Measurements from ENCODE around the gene RNF44. TPM values are rescaled to one million over a fixed set of nuclear protein-coding genes. Genes with fewer than 3 reads are reported as not detected.
A peak's percentile ranks its signal among the peaks of the same experiment; 100 is the strongest.

RNF44 gene
- total and polyA plus RNA-seq, 2 experiments from 2014 or later = 2.1 to 2.9 TPM

DNA sequence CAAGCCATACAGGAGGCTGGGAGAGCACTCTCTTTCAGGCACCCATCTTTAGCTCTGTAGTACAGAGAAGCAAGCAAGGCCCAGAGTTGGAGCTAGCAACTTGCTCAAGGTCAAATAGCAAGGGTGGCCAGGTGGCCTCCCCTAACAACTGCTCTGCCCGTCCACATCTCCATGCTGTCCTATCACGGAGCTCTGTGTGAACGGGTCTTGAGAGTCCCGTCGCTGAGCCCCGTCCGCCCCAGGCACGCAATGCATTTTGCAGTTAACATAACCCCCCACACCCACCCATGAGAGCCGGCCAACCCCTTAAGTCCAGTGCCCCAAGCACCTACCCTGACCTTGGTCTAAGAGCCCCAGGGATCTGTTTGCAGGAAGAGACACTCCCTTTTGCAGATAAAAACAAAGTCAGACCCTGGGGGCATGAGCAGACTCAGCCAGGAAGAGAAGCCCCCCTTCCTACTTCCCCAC lies 1.5 kb downstream of the RNF44 start:
- Histone ChIP-seq H3K4me2 (ENCODE audit: unreplicated experiment) (peak overlapping the region; percentile 84), H3K79me2 (ENCODE audit: insufficient read depth) (peaks cover 38% of the 10 kb centered on the region), H2AFZ (peak overlapping the region; percentile 98), H3K27ac (peak overlapping the region; percentile 90), H3K9me3 (ENCODE audit: low read depth) (no peaks in the 10 kb centered on the region), H3K4me3 (peak overlapping the region; percentile 98), H3F3A (ENCODE audit: insufficient read depth) (peaks cover 11% of the 10 kb centered on the region), H3K9me2 (ENCODE audit: insufficient read depth) (no peaks in the 10 kb centered on the region), H3K27me3 (replicated peaks; ENCODE audit: insufficient read depth) (no peaks in the 10 kb centered on the region), H3K36me3 (ENCODE audit: low read depth) (no peaks in the 10 kb centered on the region), H4K20me1 (ENCODE audit: insufficient read depth) (no peaks in the 10 kb centered on the region), H3K9ac (peak overlapping the region; percentile 91), H3K4me1 (ENCODE audit: insufficient read depth) (peaks cover 11% of the 10 kb centered on the region)
- 4 to 5% methylated on average over 9 of the region's 9 CpGs for WGBS, 2 experiments (ENCODE audit: low coverage in 1 of 2, low lambda C conversion rate in 2 of 2, missing lambda C conversion rate in 2 of 2)
- DNase-seq = peak; percentile 37
- TF ChIP-seq EZH2phosphoT487 (IDR thresholded peaks at IDR 0.05; ENCODE audit: insufficient read depth, low read depth) (no peak), EZH2 (IDR thresholded peaks at IDR 0.05; ENCODE audit: insufficient read depth, poor library complexity, severe bottlenecking) (no peak)
- in situ Hi-C loops (cut with MboI) = no loop called here

DNA sequence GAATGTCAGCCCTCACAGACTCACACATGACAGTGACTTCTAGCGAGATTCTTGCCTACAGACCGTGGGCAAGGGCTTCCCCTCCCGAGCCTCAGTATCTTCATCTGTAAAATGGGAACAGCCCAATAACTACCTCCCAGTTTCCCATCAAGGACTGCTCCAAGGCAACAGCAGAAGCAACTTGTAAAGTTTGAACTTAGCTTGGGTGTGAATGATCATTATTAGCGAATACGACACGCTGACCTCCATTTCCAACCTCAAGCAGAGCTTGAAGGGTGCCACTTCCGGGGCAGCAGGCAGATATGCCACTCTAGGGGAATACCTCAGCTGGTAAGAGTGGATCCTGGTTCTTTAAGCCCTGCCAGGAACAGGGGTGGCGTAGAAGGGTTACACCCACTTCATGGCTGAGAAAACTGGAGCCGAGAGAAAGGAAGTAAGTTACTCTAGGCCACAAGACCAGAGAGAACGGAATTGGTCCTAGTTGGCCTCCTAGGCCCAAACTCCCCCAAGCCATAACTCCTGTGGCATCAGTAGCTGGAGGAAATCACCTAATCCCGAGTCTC lies 2.0 kb downstream of the RNF44 start:
- no peak for TF ChIP-seq EZH2phosphoT487 (IDR thresholded peaks at IDR 0.05; ENCODE audit: insufficient read depth, low read depth)
- no peak for TF ChIP-seq EZH2 (IDR thresholded peaks at IDR 0.05; ENCODE audit: insufficient read depth, poor library complexity, severe bottlenecking)
- H3K9me2 ChIP-seq (ENCODE audit: insufficient read depth) = no peaks in the 10 kb centered on the region
- H3K9me3 ChIP-seq (ENCODE audit: low read depth) = no peaks in the 10 kb centered on the region
- H3K9ac ChIP-seq = peak overlapping the region; percentile 91
- H3K4me3 ChIP-seq = peak overlapping the region; percentile 98
- peaks cover 11% of the 10 kb centered on the region for H3F3A ChIP-seq (ENCODE audit: insufficient read depth)
- H3K27me3 ChIP-seq (replicated peaks; ENCODE audit: insufficient read depth) = no peaks in the 10 kb centered on the region
- H3K4me1 ChIP-seq (ENCODE audit: insufficient read depth) = peaks cover 11% of the 10 kb centered on the region
- H3K4me2 ChIP-seq (ENCODE audit: unreplicated experiment) = peak overlapping the region; percentile 84
- 36 to 50% methylated on average over 11 of the region's 11 CpGs for WGBS, 2 experiments (ENCODE audit: low coverage in 1 of 2, low lambda C conversion rate in 2 of 2, missing lambda C conversion rate in 2 of 2)
- peaks cover 38% of the 10 kb centered on the region for H3K79me2 ChIP-seq (ENCODE audit: insufficient read depth)
- DNase-seq = peak; percentile 56
- no peaks in the 10 kb centered on the region for H3K36me3 ChIP-seq (ENCODE audit: low read depth)
- no peaks in the 10 kb centered on the region for H4K20me1 ChIP-seq (ENCODE audit: insufficient read depth)
- in situ Hi-C loops (cut with MboI) = no loop called here
- peak overlapping the region; percentile 98 for H2AFZ ChIP-seq
- H3K27ac ChIP-seq = peak overlapping the region; percentile 90

DNA sequence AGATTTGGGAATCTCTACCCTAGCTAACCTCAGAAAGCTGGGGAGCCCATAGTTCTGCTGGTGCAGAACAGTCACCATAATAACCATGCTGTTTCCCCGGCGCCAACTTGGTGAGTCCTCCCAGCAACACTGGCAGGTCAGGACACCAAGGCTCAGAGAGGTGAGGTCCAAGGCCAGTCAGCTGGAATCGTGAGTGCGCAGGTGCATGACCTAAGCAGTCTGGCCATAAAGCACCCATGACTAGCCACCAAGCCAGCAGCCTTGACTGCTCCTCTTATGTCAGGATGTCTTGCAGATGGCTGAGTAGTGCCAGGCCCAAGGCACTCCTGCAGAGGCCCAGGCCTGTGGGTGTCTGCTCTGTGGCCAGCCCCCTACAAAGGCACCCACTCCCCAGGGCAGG lies 2.6 kb downstream of the RNF44 start:
- Histone ChIP-seq H2AFZ (no peak overlapping the region), H3K79me2 (ENCODE audit: insufficient read depth) (peaks cover 38% of the 10 kb centered on the region), H3K9ac (no peak overlapping the region), H3K4me1 (ENCODE audit: insufficient read depth) (peaks cover 11% of the 10 kb centered on the region), H4K20me1 (ENCODE audit: insufficient read depth) (no peaks in the 10 kb centered on the region), H3K4me2 (ENCODE audit: unreplicated experiment) (no peak overlapping the region), H3K9me3 (ENCODE audit: low read depth) (no peaks in the 10 kb centered on the region), H3K27me3 (replicated peaks; ENCODE audit: insufficient read depth) (no peaks in the 10 kb centered on the region), H3F3A (ENCODE audit: insufficient read depth) (peaks cover 11% of the 10 kb centered on the region), H3K27ac (no peak overlapping the region), H3K36me3 (ENCODE audit: low read depth) (no peaks in the 10 kb centered on the region), H3K4me3 (no peak overlapping the region), H3K9me2 (ENCODE audit: insufficient read depth) (no peaks in the 10 kb centered on the region)
- in situ Hi-C loops (cut with MboI) = no loop called here
- DNase-seq = peak; percentile 22
- 94 to 97% methylated on average over 4 of the region's 4 CpGs for WGBS, 2 experiments (ENCODE audit: low coverage in 1 of 2, low lambda C conversion rate in 2 of 2, missing lambda C conversion rate in 2 of 2)
- TF ChIP-seq EZH2 (IDR thresholded peaks at IDR 0.05; ENCODE audit: insufficient read depth, poor library complexity, severe bottlenecking) (no peak), EZH2phosphoT487 (IDR thresholded peaks at IDR 0.05; ENCODE audit: insufficient read depth, low read depth) (no peak)

DNA sequence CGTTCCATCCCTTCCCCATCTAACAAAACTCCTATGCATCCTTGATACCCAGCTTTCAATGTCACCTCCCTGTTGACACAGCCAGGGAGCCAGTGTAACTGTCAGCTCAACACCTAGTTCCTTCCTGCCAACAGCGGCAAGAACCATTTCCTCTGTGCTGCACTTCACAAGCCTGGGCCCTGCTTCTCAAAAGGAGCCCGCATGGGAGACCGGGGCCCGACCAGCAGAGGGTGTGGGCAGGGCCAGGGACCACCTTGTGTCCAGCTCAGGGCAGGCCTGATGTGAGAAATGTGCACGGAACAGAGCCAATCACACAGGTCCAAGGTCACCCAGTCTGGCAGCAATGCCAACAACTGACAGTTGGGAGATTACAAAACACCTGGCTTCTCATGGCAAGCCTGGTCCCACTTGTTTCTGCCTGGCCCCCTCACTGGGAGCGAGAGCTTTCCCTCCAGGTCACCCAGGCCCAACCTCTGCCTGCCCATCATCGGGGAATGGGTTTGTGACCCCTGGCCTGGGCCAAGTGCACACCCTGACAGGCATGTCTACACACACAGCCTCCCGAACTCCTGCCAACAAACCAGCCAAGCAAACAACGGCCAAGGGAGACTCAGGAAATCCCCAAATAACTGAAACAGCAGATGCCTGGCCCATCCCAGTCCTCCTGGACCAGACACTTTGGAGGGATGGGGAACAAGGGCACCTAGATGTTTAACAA lies 3.1 kb downstream of the RNF44 start:
- DNase-seq = peak; percentile 32
- 46 to 47% methylated on average over 10 of the region's 10 CpGs for WGBS, 2 experiments (ENCODE audit: low coverage in 1 of 2, low lambda C conversion rate in 2 of 2, missing lambda C conversion rate in 2 of 2)
- Histone ChIP-seq H2AFZ (no peak overlapping the region), H3K4me3 (no peak overlapping the region), H3K36me3 (ENCODE audit: low read depth) (no peaks in the 10 kb centered on the region), H3F3A (ENCODE audit: insufficient read depth) (peaks cover 11% of the 10 kb centered on the region), H3K4me2 (ENCODE audit: unreplicated experiment) (no peak overlapping the region), H3K27me3 (replicated peaks; ENCODE audit: insufficient read depth) (no peaks in the 10 kb centered on the region), H3K9me3 (ENCODE audit: low read depth) (no peaks in the 10 kb centered on the region), H3K9ac (no peak overlapping the region), H3K27ac (no peak overlapping the region), H3K9me2 (ENCODE audit: insufficient read depth) (no peaks in the 10 kb centered on the region), H3K4me1 (ENCODE audit: insufficient read depth) (peaks cover 11% of the 10 kb centered on the region), H3K79me2 (ENCODE audit: insufficient read depth) (peaks cover 38% of the 10 kb centered on the region), H4K20me1 (ENCODE audit: insufficient read depth) (no peaks in the 10 kb centered on the region)
- in situ Hi-C loops (cut with MboI) = no loop called here
- no peak for TF ChIP-seq EZH2phosphoT487 (IDR thresholded peaks at IDR 0.05; ENCODE audit: insufficient read depth, low read depth)
- TF ChIP-seq EZH2 (IDR thresholded peaks at IDR 0.05; ENCODE audit: insufficient read depth, poor library complexity, severe bottlenecking) = no peak
